NCI-H2196 (cell line): ENCODE measurements around the gene HENMT1.

Experiments
- DNase-seq: peaks from one replicate; lab custom pipeline; 2025; ENCODE audit not compliant: unreplicated experiment; lab: John Stamatoyannopoulos, UW

The HENMT1 gene

DNA sequence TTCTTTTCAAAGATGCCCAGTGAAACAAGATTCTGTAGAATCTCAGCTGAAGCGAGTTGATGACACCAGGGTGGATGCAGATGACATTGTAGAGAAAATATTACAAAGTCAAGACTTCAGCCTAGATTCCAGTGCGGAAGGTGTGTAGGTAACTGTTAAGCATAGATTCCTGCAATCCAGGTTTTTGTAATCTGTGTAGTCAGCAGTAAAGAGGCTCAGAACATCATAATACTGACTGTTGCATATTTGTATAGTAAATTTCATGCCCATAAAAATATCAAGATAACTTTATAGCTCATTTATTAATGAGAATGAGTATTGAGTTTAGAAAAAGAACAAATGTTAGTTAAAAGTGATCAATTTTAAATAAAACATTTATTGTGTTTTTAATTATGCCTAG, 32.2 kb downstream of the HENMT1 start:
- no peak for DNase-seq

- no peak for DNase-seq
Observed at GRCh38 chr1:108627951-108628350, 32.9 kb downstream of the HENMT1 start.

GRCh38 chr1:108627256-108627655, 33.6 kb downstream of the HENMT1 start:
- DNase-seq = no peak

GRCh38 chr1:108624069-108624468, 36.8 kb downstream of the HENMT1 start:
- DNase-seq = no peak

DNA sequence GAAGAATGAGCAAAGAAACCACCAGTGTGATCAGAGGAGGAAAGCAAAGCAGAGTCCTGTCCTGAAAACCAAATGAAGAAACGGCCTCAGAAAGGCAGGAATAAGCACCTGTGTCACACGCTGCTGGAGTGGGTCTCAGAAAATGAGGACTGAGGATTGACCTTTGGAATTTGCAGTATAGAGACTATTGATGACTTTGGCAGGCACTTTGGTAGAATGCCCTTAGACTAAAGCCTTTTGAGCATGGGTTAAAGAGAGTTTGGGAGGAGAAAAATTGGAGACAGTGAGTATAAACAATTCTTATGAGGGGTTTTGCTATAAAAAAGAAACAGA, 43.2 kb downstream of the HENMT1 start:
- DNase-seq = no peak

DNA sequence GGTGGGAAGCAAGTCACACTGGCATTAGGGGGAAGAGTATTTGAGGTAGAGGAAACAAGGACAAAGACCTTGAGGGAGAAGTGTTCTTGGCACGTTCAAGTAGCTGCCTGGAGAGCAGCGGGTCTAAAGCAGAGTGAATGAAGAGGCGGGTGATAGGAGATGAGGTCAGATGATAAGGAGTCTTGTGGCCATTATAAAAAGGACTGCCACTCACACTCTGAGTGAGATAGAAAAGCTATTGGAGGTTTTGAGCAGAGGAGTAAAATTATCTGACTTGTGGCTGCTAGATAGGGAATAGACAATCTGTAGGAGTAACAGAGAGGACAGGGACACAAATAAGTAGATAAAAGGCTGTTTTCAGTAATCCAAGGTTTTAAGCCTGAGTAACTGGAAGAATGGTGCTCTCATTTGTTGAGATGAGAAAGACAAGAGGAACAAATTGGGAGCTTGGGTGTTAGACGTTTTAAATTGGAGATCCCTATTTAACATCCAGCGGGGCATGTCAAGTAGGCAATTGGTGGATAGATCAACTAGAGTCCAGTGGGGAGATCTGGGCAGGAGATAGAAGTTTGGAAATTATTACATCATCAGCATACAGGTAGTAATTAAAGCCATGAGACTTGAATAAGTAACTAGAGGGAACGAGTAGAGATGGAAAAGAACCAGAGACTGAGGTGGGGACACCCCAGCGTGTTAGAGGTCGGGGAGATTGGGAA, 43.7 kb downstream of the HENMT1 start:
- no peak for DNase-seq

GRCh38 chr1:108615544-108615943, 45.3 kb downstream of the HENMT1 start:
- DNase-seq = no peak

DNA sequence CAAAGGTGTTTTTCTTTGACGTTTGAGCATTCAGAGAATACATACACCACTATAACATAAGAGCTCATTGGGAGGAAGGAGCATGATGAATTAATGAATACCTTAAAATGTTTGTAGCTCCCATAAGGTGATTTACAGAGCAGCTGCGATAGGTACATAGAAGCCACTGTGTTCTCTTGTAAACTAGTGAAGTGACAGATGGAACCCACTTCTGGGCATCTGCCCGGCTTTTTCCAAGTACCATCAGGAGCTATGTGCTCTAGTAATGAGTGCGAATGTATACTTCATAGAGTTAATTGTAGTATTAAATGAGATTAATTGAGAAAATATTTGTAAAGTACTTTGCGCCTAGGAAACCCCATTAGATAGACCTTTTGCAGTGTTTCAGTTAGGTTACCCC, 48.4 kb downstream of the HENMT1 start:
- DNase-seq = no peak

DNA sequence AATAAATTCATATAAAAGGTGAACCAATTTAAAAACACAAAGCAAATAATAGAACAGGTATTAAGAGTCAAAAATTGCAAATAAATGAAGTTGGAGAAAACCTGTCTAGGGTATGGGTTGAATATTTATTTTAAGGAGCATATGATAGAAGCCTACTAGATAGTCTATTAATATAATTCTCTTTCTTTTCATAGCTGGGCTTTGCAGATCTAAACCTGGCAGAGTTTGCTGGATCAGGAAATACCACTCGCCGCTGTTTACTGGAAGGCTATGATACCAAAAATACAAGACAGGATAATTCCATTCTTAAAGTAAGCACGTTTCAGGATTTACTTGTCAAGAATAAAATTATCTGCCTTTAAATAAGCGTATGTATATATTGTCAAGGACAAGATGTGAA, 48.9 kb downstream of the HENMT1 start:
- DNase-seq = no peak

DNA sequence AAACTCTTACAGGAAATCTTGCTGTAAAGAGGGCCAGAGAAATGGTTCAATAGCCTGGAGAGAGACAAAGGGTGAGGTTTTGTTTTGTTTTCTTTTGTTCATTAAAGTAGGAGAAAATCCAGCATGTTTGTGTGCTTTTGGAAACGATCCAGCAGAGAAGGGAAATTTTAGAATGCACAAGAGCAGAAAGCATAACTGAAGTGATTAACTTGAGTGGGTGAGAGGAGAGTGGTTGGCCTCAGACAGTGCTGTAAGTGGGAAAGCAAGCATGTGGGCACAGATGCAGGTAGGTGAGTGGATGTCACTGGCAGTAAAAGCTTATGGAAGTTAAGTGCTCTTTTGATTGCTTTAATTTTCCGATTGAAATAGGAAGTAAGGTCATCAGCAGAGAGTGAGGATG, 50.8 kb downstream of the HENMT1 start:
- peak; percentile 21 for DNase-seq

GRCh38 chr1:108609483-108610049, 51.3 kb downstream of the HENMT1 start:
- DNase-seq = peak; percentile 21

DNA sequence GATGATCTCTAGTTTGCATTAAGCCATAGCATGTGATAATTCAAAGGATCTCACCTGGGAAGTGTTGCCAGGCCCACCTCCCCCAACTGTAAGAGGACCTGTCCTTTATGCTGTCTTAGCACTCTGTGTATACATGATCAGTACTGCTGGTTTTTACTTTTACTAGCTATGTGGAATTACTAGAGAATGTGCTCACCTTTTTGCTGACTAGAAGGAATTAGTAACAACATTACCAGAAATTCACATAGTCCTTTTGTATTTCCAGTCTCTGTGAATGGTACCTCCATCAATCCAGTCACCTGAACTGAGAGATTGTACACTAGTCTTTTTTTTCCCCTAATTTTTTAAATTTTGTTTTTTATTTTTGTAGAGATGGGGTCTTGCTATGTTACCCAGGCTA, 54.4 kb downstream of the HENMT1 start:
- no peak for DNase-seq

GRCh38 chr1:108605633-108606032, 55.3 kb downstream of the HENMT1 start:
- no peak for DNase-seq

DNA sequence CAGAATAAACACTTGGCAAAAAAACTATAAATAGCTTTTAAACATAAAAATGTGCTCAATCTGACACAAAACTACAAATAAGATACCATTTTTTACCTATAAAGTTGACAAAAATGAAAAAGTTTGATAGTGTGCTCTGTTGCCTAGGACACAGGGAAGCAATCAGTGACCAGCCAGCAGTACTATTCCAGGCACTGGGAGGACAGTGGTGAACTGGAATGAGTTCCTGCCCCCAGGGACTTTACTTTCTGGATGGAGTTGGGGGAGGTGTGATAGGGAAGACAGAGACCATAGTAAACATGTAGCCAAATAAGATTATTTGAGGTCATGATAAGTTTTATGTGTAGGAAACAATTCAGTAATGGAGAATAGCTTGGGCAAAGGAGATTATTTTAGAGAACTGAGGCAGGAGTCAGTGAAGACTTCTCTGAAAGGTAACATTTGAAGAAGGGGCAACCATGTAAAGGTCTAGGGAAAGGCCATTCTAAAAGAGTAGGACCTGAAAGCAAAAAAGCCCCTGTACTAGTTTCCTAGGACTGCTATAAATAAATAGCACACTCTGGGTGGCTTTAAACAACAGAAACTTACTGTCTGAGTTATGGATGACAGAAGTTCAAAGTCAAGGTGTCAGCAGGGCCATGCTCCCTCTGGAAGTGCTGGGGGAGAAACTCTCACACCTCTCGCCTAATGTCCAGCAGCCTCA, 59.0 kb downstream of the HENMT1 start:
- no peak for DNase-seq

- DNase-seq = no peak
Observed at GRCh38 chr1:108600504-108600903, 60.4 kb downstream of the HENMT1 start.

DNA sequence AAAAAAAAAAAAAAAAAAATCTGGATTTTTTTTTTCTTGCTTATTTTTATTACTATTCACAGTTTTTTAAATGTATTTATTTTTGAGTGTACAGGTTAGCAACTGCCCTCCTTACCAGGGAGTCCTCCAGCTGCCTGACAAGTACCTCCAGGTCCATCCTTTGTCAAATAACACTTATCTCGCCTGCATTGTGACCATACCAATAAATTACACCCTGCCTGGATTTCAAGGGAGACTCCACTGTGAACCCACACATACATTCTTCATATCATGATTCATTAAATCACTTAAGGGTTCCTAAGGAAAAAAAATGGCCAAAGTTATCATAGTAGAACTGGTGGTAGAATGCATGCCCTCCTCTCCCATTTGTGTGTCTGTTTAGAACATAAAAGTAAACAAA, 62.6 kb downstream of the HENMT1 start:
- no peak for DNase-seq
